Central memory CD4-positive, alpha-beta T cell (primary cell): ENCODE measurements around the gene CRYGB.
"Not testable (repeated sequence)": the region's sequence is repeated elsewhere in the genome, so short reads cannot be mapped to it uniquely, and the experiment has no call there.

Source experiments
- DNase-seq: peaks from one replicate; pipeline ENCODE4 v3.0.0; 2022

CRYGB gene

GRCh38 chr2:208148803-208149202 is 2.8 kb upstream of the CRYGB start:
- DNase-seq = no peak

- DNase-seq = no peak
Observed at GRCh38 chr2:208147759-208148158, 1.8 kb upstream of the CRYGB start.

- no peak for DNase-seq
Observed at GRCh38 chr2:208147008-208147407, 1.1 kb upstream of the CRYGB start.

GRCh38 chr2:208142925-208143799 is 2.8 kb downstream of the CRYGB start:
- DNase-seq = no peak

GRCh38 chr2:208142240-208142924 is 3.6 kb downstream of the CRYGB start:
- no peak for DNase-seq

GRCh38 chr2:208139447-208139846 is 6.5 kb downstream of the CRYGB start:
- no peak for DNase-seq

GRCh38 chr2:208138334-208138733 is 7.6 kb downstream of the CRYGB start:
- not testable (repeated sequence) for DNase-seq

- no peak for DNase-seq
Observed at GRCh38 chr2:208136716-208137094, 9.3 kb downstream of the CRYGB start.

GRCh38 chr2:208135794-208136715 is 9.9 kb downstream of the CRYGB start:
- DNase-seq = no peak

GRCh38 chr2:208134928-208135586 is 10.9 kb downstream of the CRYGB start:
- no peak for DNase-seq

- DNase-seq = no peak
Observed at GRCh38 chr2:208130712-208131110, 15.2 kb downstream of the CRYGB start.

GRCh38 chr2:208129744-208130711 is 15.9 kb downstream of the CRYGB start, which contains the start of gene CRYGC:
TSS of gene CRYGC (minus strand) at chr2:208129828. CDS start at chr2:208129792, 36 bp downstream.
- no peak for DNase-seq

- DNase-seq = no peak
Observed at GRCh38 chr2:208128136-208128535, 17.8 kb downstream of the CRYGB start.

GRCh38 chr2:208127090-208127489 is 18.9 kb downstream of the CRYGB start:
- DNase-seq = no peak

GRCh38 chr2:208125251-208125650 is 20.7 kb downstream of the CRYGB start:
- DNase-seq = no peak

GRCh38 chr2:208124013-208124715 is 21.8 kb downstream of the CRYGB start, which contains the start of gene CRYGD:
TSS of gene CRYGD (minus strand) at chr2:208124524. CDS start at chr2:208124473, 51 bp downstream.
- not testable (repeated sequence) for DNase-seq

GRCh38 chr2:208122248-208122647 is 23.7 kb downstream of the CRYGB start:
- no peak for DNase-seq

GRCh38 chr2:208118918-208119317 is 27.0 kb downstream of the CRYGB start:
- DNase-seq = no peak

- not testable (repeated sequence) for DNase-seq
Observed at GRCh38 chr2:208117390-208117789, 28.6 kb downstream of the CRYGB start.

- no peak for DNase-seq
Observed at GRCh38 chr2:208112969-208113368, 33.0 kb downstream of the CRYGB start.
